ENCODE results near the gene AP1S3.
A peak's percentile ranks its signal among the peaks of the same experiment; 100 is the strongest.

AP1S3 gene

DNA sequence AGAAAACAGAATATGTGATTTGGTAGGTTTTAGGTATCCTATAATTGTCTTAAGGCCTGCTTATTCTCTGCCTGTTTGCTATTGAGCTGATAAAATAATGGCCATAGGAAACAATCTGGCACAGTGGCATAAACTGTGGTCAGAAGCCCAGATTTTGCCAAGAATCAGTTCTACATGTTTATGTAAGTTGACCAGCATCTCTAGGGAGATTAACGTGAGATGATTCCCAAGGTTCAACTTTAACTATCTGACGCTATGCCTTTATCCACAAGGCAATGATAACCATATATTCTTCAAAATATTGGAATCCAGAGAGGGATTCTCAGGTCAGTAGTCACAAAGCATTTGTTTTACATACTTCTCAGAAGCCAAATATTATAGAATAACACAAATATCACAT lies 25.6 kb downstream of the AP1S3 start:
- TF ChIP-seq ISL1 (CRISPR knock-in tag; IDR thresholded peaks at IDR 0.05) (no peak), ZNF8 (CRISPR knock-in tag; IDR thresholded peaks at IDR 0.05) (no peak), ESRRG (CRISPR knock-in tag; IDR thresholded peaks at IDR 0.05) (no peak), ZNF70 (CRISPR knock-in tag; IDR thresholded peaks at IDR 0.05) (no peak)
- ATAC-seq: no peak

- no peak for ATAC-seq
- no peak for TF ChIP-seq ZNF565 (CRISPR knock-in tag; conservative IDR thresholded peaks at IDR 0.05; ENCODE audit: low read depth)
- no peak for TF ChIP-seq ZFP30 (CRISPR knock-in tag; IDR thresholded peaks at IDR 0.05)
- TF ChIP-seq RARB (CRISPR knock-in tag; IDR thresholded peaks at IDR 0.05): no peak
- TF ChIP-seq ARNTL (CRISPR knock-in tag; IDR thresholded peaks at IDR 0.05; ENCODE audit: borderline replicate concordance, low read depth): no peak
- TF ChIP-seq CSDC2 (CRISPR knock-in tag; IDR thresholded peaks at IDR 0.05): no peak
- no peak for TF ChIP-seq OSR1 (CRISPR knock-in tag; IDR thresholded peaks at IDR 0.05)
- TF ChIP-seq CREB5 (CRISPR knock-in tag; IDR thresholded peaks at IDR 0.05; ENCODE audit: low read depth): no peak
These were observed 32.4 kb downstream of the AP1S3 start for GRCh38 chr2:223805008-223805407.

DNA sequence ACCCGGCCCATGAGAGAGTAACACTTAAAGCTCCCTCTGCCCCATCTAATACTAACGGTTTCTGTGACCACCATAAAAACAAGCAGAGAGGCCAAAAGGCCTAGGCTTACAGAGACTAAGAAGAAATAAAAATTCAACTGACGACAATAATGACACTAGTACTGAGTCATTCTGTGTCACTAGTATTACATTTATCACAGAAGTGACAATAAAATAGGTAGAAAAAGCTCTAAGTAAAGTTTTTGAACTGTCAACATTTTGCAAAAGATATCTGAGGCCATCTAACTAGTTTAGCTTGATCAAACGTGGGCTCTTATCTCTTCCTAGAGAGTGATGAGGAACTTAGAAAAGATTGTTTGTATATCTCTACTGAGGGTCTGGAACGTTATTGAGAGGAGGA lies 35.6 kb downstream of the AP1S3 start:
- ATAC-seq: no peak
- TF ChIP-seq RARB (CRISPR knock-in tag; IDR thresholded peaks at IDR 0.05) (no peak), CREB5 (CRISPR knock-in tag; IDR thresholded peaks at IDR 0.05; ENCODE audit: low read depth) (no peak), GLIS3 (CRISPR knock-in tag; IDR thresholded peaks at IDR 0.05) (no peak), ZFP30 (CRISPR knock-in tag; IDR thresholded peaks at IDR 0.05) (no peak)

DNA sequence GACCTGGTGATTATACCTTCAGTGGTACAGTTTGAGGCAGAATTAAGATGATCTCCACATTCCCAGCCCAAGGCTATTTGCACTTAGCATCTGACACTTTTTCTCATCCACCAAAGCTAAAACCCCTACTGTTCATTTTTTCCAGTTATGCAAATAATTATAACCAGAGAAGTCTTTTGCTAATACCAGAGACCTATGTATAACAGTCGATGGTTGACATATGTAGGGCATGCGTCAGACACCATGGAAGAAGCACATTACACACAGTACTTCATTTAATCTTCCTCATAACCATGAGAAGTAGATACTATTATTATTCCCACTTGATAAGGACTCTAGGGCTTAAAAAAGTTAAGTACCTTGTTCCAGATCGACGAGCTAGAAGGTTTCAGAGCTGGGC lies 36.5 kb downstream of the AP1S3 start:
- no peak for TF ChIP-seq ZFP30 (CRISPR knock-in tag; IDR thresholded peaks at IDR 0.05)
- TF ChIP-seq CSRNP3 (CRISPR knock-in tag; IDR thresholded peaks at IDR 0.05): no peak
- TF ChIP-seq RARB (CRISPR knock-in tag; IDR thresholded peaks at IDR 0.05): no peak
- no peak for TF ChIP-seq ZNF8 (CRISPR knock-in tag; IDR thresholded peaks at IDR 0.05)
- TF ChIP-seq TOX (CRISPR knock-in tag; IDR thresholded peaks at IDR 0.05; ENCODE audit: borderline replicate concordance): no peak
- no peak for ATAC-seq

DNA sequence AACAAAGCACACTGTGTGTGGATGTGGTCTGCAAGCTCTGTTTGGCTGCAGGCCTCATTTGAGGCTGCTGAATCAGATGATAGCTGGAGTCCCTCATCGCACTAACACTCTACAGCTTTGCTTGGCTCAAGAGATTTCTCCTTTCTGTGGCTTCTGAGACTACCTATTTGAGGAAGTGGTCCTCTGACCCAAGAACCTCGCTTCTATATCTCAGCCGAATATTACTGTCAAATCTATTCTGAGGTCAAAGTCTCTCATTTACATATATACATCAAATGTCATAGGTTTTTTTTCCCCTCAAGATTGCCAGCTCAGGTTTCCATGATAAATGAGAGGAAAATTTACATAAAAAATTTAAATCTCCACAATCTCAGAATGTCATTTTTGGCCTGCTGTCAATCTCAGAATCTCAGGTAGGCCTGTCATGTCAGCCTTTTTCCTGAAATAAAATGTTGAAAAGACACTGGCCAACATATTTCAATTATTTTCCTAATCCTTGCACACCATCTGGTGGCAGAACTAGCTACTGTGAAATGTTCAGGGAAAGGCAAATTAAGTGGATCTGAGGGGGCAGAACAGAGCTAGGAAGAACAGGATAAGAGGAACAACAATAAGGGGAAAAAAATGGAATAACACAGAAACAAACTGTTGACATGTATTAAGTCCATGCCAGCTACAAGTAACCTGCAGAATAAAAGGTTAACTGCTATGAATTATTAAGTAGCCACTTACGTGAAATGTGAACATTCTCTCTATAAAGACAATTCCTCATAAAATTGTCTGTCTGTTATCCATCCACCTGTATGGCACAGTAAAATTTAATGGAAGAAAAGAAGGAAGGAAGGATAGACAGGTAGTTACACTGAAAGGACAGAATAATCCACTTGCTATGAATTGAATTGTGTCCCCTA lies 39.3 kb downstream of the AP1S3 start:
- ATAC-seq: peak; percentile 89
- no peak for TF ChIP-seq OSR1 (CRISPR knock-in tag; IDR thresholded peaks at IDR 0.05)
- TF ChIP-seq SNAI2 (CRISPR knock-in tag; IDR thresholded peaks at IDR 0.05): no peak
- TF ChIP-seq ISL1 (CRISPR knock-in tag; IDR thresholded peaks at IDR 0.05): no peak
- no peak for TF ChIP-seq TOX (CRISPR knock-in tag; IDR thresholded peaks at IDR 0.05; ENCODE audit: borderline replicate concordance)

GRCh38 chr2:223797037-223797436 lies 40.3 kb downstream of the AP1S3 start:
- ATAC-seq: 0 out of 3 replicates have a peak, but pooled peaks have one; percentile 29
- TF ChIP-seq ISL1 (CRISPR knock-in tag; IDR thresholded peaks at IDR 0.05): 0 out of 2 replicates have a peak, but pooled peaks have one; percentile 15
- TF ChIP-seq ZFP3 (CRISPR knock-in tag; IDR thresholded peaks at IDR 0.05): no peak

- ATAC-seq: no peak
- TF ChIP-seq, protein P1, sequence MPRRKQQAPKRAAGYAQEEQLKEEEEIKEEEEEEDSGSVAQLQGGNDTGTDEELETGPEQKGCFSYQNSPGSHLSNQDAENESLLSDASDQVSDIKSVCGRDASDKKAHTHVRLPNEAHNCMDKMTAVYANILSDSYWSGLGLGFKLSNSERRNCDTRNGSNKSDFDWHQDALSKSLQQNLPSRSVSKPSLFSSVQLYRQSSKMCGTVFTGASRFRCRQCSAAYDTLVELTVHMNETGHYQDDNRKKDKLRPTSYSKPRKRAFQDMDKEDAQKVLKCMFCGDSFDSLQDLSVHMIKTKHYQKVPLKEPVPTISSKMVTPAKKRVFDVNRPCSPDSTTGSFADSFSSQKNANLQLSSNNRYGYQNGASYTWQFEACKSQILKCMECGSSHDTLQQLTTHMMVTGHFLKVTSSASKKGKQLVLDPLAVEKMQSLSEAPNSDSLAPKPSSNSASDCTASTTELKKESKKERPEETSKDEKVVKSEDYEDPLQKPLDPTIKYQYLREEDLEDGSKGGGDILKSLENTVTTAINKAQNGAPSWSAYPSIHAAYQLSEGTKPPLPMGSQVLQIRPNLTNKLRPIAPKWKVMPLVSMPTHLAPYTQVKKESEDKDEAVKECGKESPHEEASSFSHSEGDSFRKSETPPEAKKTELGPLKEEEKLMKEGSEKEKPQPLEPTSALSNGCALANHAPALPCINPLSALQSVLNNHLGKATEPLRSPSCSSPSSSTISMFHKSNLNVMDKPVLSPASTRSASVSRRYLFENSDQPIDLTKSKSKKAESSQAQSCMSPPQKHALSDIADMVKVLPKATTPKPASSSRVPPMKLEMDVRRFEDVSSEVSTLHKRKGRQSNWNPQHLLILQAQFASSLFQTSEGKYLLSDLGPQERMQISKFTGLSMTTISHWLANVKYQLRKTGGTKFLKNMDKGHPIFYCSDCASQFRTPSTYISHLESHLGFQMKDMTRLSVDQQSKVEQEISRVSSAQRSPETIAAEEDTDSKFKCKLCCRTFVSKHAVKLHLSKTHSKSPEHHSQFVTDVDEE (CRISPR knock-in tag; IDR thresholded peaks at IDR 0.05): no peak
- TF ChIP-seq ZC3H10 (CRISPR knock-in tag; IDR thresholded peaks at IDR 0.05): no peak
- TF ChIP-seq ISL1 (CRISPR knock-in tag; IDR thresholded peaks at IDR 0.05): no peak
- no peak for TF ChIP-seq ZFP3 (CRISPR knock-in tag; IDR thresholded peaks at IDR 0.05)
- TF ChIP-seq BACH2 (CRISPR knock-in tag; IDR thresholded peaks at IDR 0.05; ENCODE audit: borderline replicate concordance): no peak
- TF ChIP-seq CREB5 (CRISPR knock-in tag; IDR thresholded peaks at IDR 0.05; ENCODE audit: low read depth): no peak
- no peak for TF ChIP-seq ZNF565 (CRISPR knock-in tag; conservative IDR thresholded peaks at IDR 0.05; ENCODE audit: low read depth)
- TF ChIP-seq, protein P2, sequence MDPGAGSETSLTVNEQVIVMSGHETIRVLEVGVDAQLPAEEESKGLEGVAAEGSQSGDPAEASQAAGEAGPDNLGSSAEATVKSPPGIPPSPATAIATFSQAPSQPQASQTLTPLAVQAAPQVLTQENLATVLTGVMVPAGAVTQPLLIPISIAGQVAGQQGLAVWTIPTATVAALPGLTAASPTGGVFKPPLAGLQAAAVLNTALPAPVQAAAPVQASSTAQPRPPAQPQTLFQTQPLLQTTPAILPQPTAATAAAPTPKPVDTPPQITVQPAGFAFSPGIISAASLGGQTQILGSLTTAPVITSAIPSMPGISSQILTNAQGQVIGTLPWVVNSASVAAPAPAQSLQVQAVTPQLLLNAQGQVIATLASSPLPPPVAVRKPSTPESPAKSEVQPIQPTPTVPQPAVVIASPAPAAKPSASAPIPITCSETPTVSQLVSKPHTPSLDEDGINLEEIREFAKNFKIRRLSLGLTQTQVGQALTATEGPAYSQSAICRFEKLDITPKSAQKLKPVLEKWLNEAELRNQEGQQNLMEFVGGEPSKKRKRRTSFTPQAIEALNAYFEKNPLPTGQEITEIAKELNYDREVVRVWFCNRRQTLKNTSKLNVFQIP (CRISPR knock-in tag; IDR thresholded peaks at IDR 0.05; ENCODE audit: borderline replicate concordance, low read depth): no peak
- no peak for TF ChIP-seq ZNF70 (CRISPR knock-in tag; IDR thresholded peaks at IDR 0.05)
- no peak for TF ChIP-seq ESRRG (CRISPR knock-in tag; IDR thresholded peaks at IDR 0.05)
These were observed 48.0 kb downstream of the AP1S3 start for GRCh38 chr2:223789423-223789822.

Data from SK-N-SH treated with all-trans-retinoic acid at 6 μM for 48 hours (cell line).